ENCODE data around the gene RELCH.

DNA sequence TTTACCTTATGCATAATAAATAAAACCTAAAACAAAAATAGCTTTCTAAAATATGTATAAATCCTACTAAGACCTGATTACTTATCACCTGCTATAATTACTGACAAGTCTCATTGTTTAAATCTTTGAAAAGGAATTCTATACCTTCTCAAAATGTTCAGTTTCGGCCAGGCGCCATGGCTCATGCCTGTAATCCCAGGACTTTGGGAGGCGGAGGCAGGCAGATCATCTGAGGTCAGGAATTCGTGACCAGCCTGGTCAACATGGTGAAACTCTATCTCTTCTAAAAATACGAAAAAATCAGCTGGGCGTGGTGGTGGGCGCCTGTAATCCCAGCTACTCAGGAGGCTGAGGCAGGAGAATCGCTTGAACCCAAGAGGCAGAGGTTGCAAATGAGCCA, 58.1 kb downstream of the RELCH start:
- TF ChIP-seq, protein P1, sequence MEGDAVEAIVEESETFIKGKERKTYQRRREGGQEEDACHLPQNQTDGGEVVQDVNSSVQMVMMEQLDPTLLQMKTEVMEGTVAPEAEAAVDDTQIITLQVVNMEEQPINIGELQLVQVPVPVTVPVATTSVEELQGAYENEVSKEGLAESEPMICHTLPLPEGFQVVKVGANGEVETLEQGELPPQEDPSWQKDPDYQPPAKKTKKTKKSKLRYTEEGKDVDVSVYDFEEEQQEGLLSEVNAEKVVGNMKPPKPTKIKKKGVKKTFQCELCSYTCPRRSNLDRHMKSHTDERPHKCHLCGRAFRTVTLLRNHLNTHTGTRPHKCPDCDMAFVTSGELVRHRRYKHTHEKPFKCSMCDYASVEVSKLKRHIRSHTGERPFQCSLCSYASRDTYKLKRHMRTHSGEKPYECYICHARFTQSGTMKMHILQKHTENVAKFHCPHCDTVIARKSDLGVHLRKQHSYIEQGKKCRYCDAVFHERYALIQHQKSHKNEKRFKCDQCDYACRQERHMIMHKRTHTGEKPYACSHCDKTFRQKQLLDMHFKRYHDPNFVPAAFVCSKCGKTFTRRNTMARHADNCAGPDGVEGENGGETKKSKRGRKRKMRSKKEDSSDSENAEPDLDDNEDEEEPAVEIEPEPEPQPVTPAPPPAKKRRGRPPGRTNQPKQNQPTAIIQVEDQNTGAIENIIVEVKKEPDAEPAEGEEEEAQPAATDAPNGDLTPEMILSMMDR (conservative IDR thresholded peaks at IDR 0.05) = no peak
- no peak for TF ChIP-seq ZFX (IDR thresholded peaks at IDR 0.05)

Measured in C4-2B (cell line).